ENCODE measurements around the gene IGF2BP2. TPM values are rescaled to one million over a fixed set of nuclear protein-coding genes. Genes with fewer than 3 reads are reported as not detected.

Gene IGF2BP2
- total and polyA plus RNA-seq, 2 of the 8 experiments (the other 6 are each of a cell fraction or from before 2014, with no cell fraction given) = 7.4 to 121 TPM

DNA sequence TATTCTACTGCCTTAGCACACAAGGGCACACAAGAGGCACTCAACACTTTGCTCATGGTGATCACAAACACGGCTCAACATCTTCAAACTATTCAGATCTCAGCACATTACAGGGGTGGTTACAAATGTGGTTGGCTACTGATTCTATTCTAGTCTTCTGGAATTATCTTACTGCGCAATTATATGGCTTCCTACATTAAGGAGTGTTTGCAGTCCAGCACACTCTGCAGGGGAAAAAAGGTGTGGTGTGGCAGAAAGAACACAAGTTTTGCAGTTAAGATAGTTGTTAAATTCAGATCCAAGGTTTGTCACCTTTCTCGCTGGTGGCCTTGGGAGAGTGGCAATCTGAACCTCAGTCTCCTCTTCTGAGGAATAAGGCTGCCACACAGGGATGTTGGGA is 31.9 kb downstream of the IGF2BP2 start (continued):
- TF ChIP-seq ZNF274 (IDR thresholded peaks at IDR 0.05; ENCODE audit: borderline replicate concordance, extremely low read depth, low read length) = no peak
- TF ChIP-seq TCF12 (IDR thresholded peaks at IDR 0.05; ENCODE audit: low read depth, low read length) = no peak
- TF ChIP-seq HDAC6 (IDR thresholded peaks at IDR 0.05; ENCODE audit: low read depth, low read length) = no peak
- TF ChIP-seq CHD7 (IDR thresholded peaks at IDR 0.05; ENCODE audit: insufficient replicate concordance, low read length) = no peak
- no peak for TF ChIP-seq KDM1A (IDR thresholded peaks at IDR 0.05; ENCODE audit: borderline replicate concordance, low read length)
- TF ChIP-seq BRCA1 (IDR thresholded peaks at IDR 0.05; ENCODE audit: low read depth, low read length) = no peak
- TF ChIP-seq TBP (IDR thresholded peaks at IDR 0.05; ENCODE audit: low read depth, low read length) = no peak
- no peak for TF ChIP-seq GTF2F1 (IDR thresholded peaks at IDR 0.05; ENCODE audit: borderline replicate concordance, low read depth, low read length)
- TF ChIP-seq FOSL1 (IDR thresholded peaks at IDR 0.05; ENCODE audit: insufficient read depth, low read depth, low read length) = no peak

Data from H1 (cell line).